Activated CD4-positive, alpha-beta T cell treated with anti-CD3 and anti-CD28 coated beads, Interleukin-2, amount 10 ng/mL, durations not matched to agents 7 days and 5 days (primary cell): Measurements from ENCODE around the gene NUDT5. TPM values are rescaled to one million over a fixed set of nuclear protein-coding genes. Genes with fewer than 3 reads are reported as not detected.

Source experiments
- CTCF ChIA-PET: fragments of 350-600 bp; sonication (Branson Sonifier 250); formaldehyde crosslinking; loops from one replicate; lab custom pipeline; 2021; ENCODE audit warnings: antibody characterized with exemption; lab: Charles Lee
- POLR2A ChIA-PET: fragments of 350-600 bp; sonication (Branson Sonifier 250); formaldehyde crosslinking; loops from one replicate; lab custom pipeline; 2021; ENCODE audit warnings: antibody characterized with exemption; lab: Charles Lee
- DNase-seq: peaks from one replicate; pipeline ENCODE4 v3.0.0-alpha.2; 2020
- H3K27ac Mint-ChIP-seq: one replicate; pipeline ENCODE4 v1.8.0; 2021; ENCODE audit warnings: mild to moderate bottlenecking, moderate library complexity, mixed read lengths
- H3K27me3 Mint-ChIP-seq: one replicate; pipeline ENCODE4 v1.8.0; 2021; ENCODE audit warnings: mixed read lengths
- H3K36me3 Mint-ChIP-seq: one replicate; pipeline ENCODE4 v1.8.0; 2021; ENCODE audit warnings: low read depth, mixed read lengths
- H3K4me1 Mint-ChIP-seq: one replicate; pipeline ENCODE4 v1.8.0; 2021; ENCODE audit warnings: mixed read lengths
- H3K4me3 Mint-ChIP-seq: one replicate; pipeline ENCODE4 v1.8.0; 2021; ENCODE audit warnings: mild to moderate bottlenecking, moderate library complexity, mixed read lengths
- H3K9me3 Mint-ChIP-seq: one replicate; pipeline ENCODE4 v1.8.0; 2021; ENCODE audit warnings: mixed read lengths
- total RNA-seq, 2 experiments: library from RNA; stranded (reverse); gene quantifications; one replicate each; pipeline ENCODE4 v1.2.3, GENCODE V29; 2021

The NUDT5 gene
- total RNA-seq, 2 experiments from 2014 or later, result 90.1 to 97.9 TPM

GRCh38 chr10:12221323-12222298 is 25.9 kb upstream of the NUDT5 start:
- H3K4me3 Mint-ChIP-seq, result no peak overlapping the region
- H3K27me3 Mint-ChIP-seq, result no peaks in the 10 kb centered on the region
- peaks cover 64% of the 10 kb centered on the region for H3K36me3 Mint-ChIP-seq
- H3K4me1 Mint-ChIP-seq, result peaks cover 5% of the 10 kb centered on the region
- no peak overlapping the region for H3K27ac Mint-ChIP-seq
- ChIA-PET CTCF (interaction anchor here (0.5 to 0.6 kb wide), 3 partner anchors 48 to 148 kb away, joined by 3 to 5 read pairs (median 4); no protein-coding TSS in a partner anchor), POLR2A (no interaction called here)
- H3K9me3 Mint-ChIP-seq, result peaks cover 2% of the 10 kb centered on the region
- no peak for DNase-seq

- Mint-ChIP-seq H3K27me3 (no peaks in the 10 kb centered on the region), H3K9me3 (no peaks in the 10 kb centered on the region), H3K36me3 (peaks cover 52% of the 10 kb centered on the region), H3K27ac (no peak overlapping the region), H3K4me1 (peaks cover 20% of the 10 kb centered on the region), H3K4me3 (no peak overlapping the region)
- POLR2A ChIA-PET, result no interaction called here
- DNase-seq, result no peak
- CTCF ChIA-PET, result interaction anchor here (0.6 kb wide), 2 partner anchors 24 to 43 kb away, joined by 3 read pairs; no protein-coding TSS in a partner anchor
Observed at GRCh38 chr10:12218991-12219390, 23.3 kb upstream of the NUDT5 start.

- Mint-ChIP-seq H3K4me3 (peak overlapping the region; percentile 28), H3K36me3 (peaks cover 39% of the 10 kb centered on the region), H3K9me3 (no peaks in the 10 kb centered on the region), H3K4me1 (peaks cover 15% of the 10 kb centered on the region), H3K27ac (peak overlapping the region; percentile 85), H3K27me3 (no peaks in the 10 kb centered on the region)
- ChIA-PET POLR2A (interaction anchor here (0.6 kb wide), 1 partner anchor 11 kb away, joined by 3 read pairs; no protein-coding TSS in a partner anchor), CTCF (interaction anchor here (0.6 to 2.2 kb wide), 23 partner anchors 9 to 716 kb away, joined by 3 to 10 read pairs (median 4); partner anchors contain the start of genes CDC123 and NUDT5)
- peak; percentile 67 for DNase-seq
Observed at GRCh38 chr10:12214763-12215218, 19.1 kb upstream of the NUDT5 start.

GRCh38 chr10:12214093-12214492 is 18.4 kb upstream of the NUDT5 start:
- no peaks in the 10 kb centered on the region for H3K9me3 Mint-ChIP-seq
- no peaks in the 10 kb centered on the region for H3K27me3 Mint-ChIP-seq
- H3K4me1 Mint-ChIP-seq, result peaks cover 15% of the 10 kb centered on the region
- no peak overlapping the region for H3K4me3 Mint-ChIP-seq
- peaks cover 37% of the 10 kb centered on the region for H3K36me3 Mint-ChIP-seq
- no peak overlapping the region for H3K27ac Mint-ChIP-seq
- ChIA-PET POLR2A (no interaction called here), CTCF (interaction anchor here (0.6 to 2.2 kb wide), 15 partner anchors 8 to 717 kb away, joined by 3 to 10 read pairs (median 4); partner anchors contain the start of genes CDC123 and NUDT5)
- no peak for DNase-seq

- Mint-ChIP-seq H3K36me3 (peaks cover 37% of the 10 kb centered on the region), H3K4me3 (no peak overlapping the region), H3K27ac (no peak overlapping the region), H3K4me1 (peaks cover 19% of the 10 kb centered on the region), H3K9me3 (no peaks in the 10 kb centered on the region), H3K27me3 (no peaks in the 10 kb centered on the region)
- no peak for DNase-seq
- ChIA-PET CTCF (interaction anchor here (0.6 to 2.2 kb wide), 6 partner anchors 13 to 90 kb away, joined by 3 to 10 read pairs (median 4); no protein-coding TSS in a partner anchor), POLR2A (no interaction called here)
Observed at GRCh38 chr10:12213621-12214020, 17.9 kb upstream of the NUDT5 start.

GRCh38 chr10:12212454-12212853 is 16.8 kb upstream of the NUDT5 start:
- ChIA-PET CTCF (interaction anchor here (0.6 to 1.3 kb wide), 3 partner anchors 9 to 130 kb away, joined by 3 to 5 read pairs (median 4); partner anchors contain the start of genes CDC123 and NUDT5), POLR2A (no interaction called here)
- no peaks in the 10 kb centered on the region for H3K27me3 Mint-ChIP-seq
- H3K9me3 Mint-ChIP-seq, result no peaks in the 10 kb centered on the region
- peaks cover 41% of the 10 kb centered on the region for H3K36me3 Mint-ChIP-seq
- no peak overlapping the region for H3K4me3 Mint-ChIP-seq
- peaks cover 23% of the 10 kb centered on the region for H3K4me1 Mint-ChIP-seq
- no peak for DNase-seq
- H3K27ac Mint-ChIP-seq, result no peak overlapping the region

GRCh38 chr10:12208460-12208859 is 12.8 kb upstream of the NUDT5 start:
- Mint-ChIP-seq H3K4me1 (peaks cover 15% of the 10 kb centered on the region), H3K9me3 (no peaks in the 10 kb centered on the region), H3K27ac (peak overlapping the region; percentile 4), H3K27me3 (no peaks in the 10 kb centered on the region), H3K4me3 (no peak overlapping the region), H3K36me3 (peaks cover 37% of the 10 kb centered on the region)
- no peak for DNase-seq
- ChIA-PET CTCF (interaction anchor here (1.2 kb wide), 1 partner anchor 18 kb away, joined by 3 read pairs; no protein-coding TSS in a partner anchor), POLR2A (no interaction called here)

- Mint-ChIP-seq H3K27ac (no peak overlapping the region), H3K9me3 (no peaks in the 10 kb centered on the region), H3K4me3 (no peak overlapping the region), H3K27me3 (no peaks in the 10 kb centered on the region), H3K4me1 (peaks cover 23% of the 10 kb centered on the region), H3K36me3 (peaks cover 39% of the 10 kb centered on the region)
- no peak for DNase-seq
- CTCF ChIA-PET, result interaction anchor here (0.6 to 1.2 kb wide), 2 partner anchors 16 to 1260 kb away, joined by 3 to 4 read pairs; no protein-coding TSS in a partner anchor
- POLR2A ChIA-PET, result no interaction called here
Observed at GRCh38 chr10:12207114-12207513, 11.4 kb upstream of the NUDT5 start.

- DNase-seq, result no peak
- Mint-ChIP-seq H3K27me3 (no peaks in the 10 kb centered on the region), H3K9me3 (no peaks in the 10 kb centered on the region), H3K27ac (no peak overlapping the region), H3K4me1 (peaks cover 38% of the 10 kb centered on the region), H3K36me3 (peaks cover 41% of the 10 kb centered on the region), H3K4me3 (no peak overlapping the region)
- ChIA-PET POLR2A (no interaction called here), CTCF (interaction anchor here (0.6 to 0.7 kb wide), 2 partner anchors 571 to 1180 kb away, joined by 4 to 5 read pairs; no protein-coding TSS in a partner anchor)
Observed at GRCh38 chr10:12205082-12205481, 9.4 kb upstream of the NUDT5 start.

- no peaks in the 10 kb centered on the region for H3K27me3 Mint-ChIP-seq
- ChIA-PET CTCF (no interaction called here), POLR2A (no interaction called here)
- no peak for DNase-seq
- no peaks in the 10 kb centered on the region for H3K9me3 Mint-ChIP-seq
- peaks cover 40% of the 10 kb centered on the region for H3K36me3 Mint-ChIP-seq
- H3K27ac Mint-ChIP-seq, result no peak overlapping the region
- H3K4me1 Mint-ChIP-seq, result peaks cover 46% of the 10 kb centered on the region
- H3K4me3 Mint-ChIP-seq, result no peak overlapping the region
Observed at GRCh38 chr10:12202226-12202625, 6.5 kb upstream of the NUDT5 start.

- Mint-ChIP-seq H3K4me1 (peaks cover 50% of the 10 kb centered on the region), H3K9me3 (no peaks in the 10 kb centered on the region), H3K27me3 (no peaks in the 10 kb centered on the region), H3K36me3 (peaks cover 42% of the 10 kb centered on the region), H3K27ac (peak overlapping the region; percentile 22), H3K4me3 (no peak overlapping the region)
- POLR2A ChIA-PET, result interaction anchor here (0.6 kb wide), 1 partner anchor 976 kb away, joined by 3 read pairs; no protein-coding TSS in a partner anchor
- DNase-seq, result no peak
- CTCF ChIA-PET, result interaction anchor here (0.6 kb wide), 1 partner anchor 231 kb away, joined by 3 read pairs; no protein-coding TSS in a partner anchor
Observed at GRCh38 chr10:12201543-12201942, 5.9 kb upstream of the NUDT5 start.

GRCh38 chr10:12200850-12201249 is 5.2 kb upstream of the NUDT5 start:
- no peak overlapping the region for H3K4me3 Mint-ChIP-seq
- peaks cover 55% of the 10 kb centered on the region for H3K4me1 Mint-ChIP-seq
- H3K27ac Mint-ChIP-seq, result no peak overlapping the region
- no peak for DNase-seq
- H3K9me3 Mint-ChIP-seq, result no peaks in the 10 kb centered on the region
- POLR2A ChIA-PET, result no interaction called here
- CTCF ChIA-PET, result interaction anchor here (0.5 to 1.2 kb wide), 3 partner anchors 13 to 27 kb away, joined by 4 to 7 read pairs (median 5); no protein-coding TSS in a partner anchor
- peaks cover 44% of the 10 kb centered on the region for H3K36me3 Mint-ChIP-seq
- no peaks in the 10 kb centered on the region for H3K27me3 Mint-ChIP-seq
